ENCODE results near the gene MYO16. TPM values are rescaled to one million over a fixed set of nuclear protein-coding genes. Genes with fewer than 3 reads are reported as not detected.

Gene MYO16
- total RNA-seq, 1 experiment from 2014 or later, result 0.19 TPM

- intact Hi-C loops (cut with micrococcal nuclease; ENCODE audit: unreplicated experiment), result no loop called here
- H3K27ac Mint-ChIP-seq (ENCODE audit: unreplicated experiment), result no peak overlapping the region
- no peaks in the 10 kb centered on the region for H3K36me3 Mint-ChIP-seq (ENCODE audit: insufficient read depth, unreplicated experiment)
- no peak for TF ChIP-seq CTCF (IDR thresholded peaks at IDR 0.05; ENCODE audit: unreplicated experiment)
- H3K27me3 Mint-ChIP-seq (ENCODE audit: unreplicated experiment), result no peaks in the 10 kb centered on the region
- H3K4me3 Mint-ChIP-seq (ENCODE audit: low read depth, unreplicated experiment), result no peak overlapping the region
- CTCF ChIA-PET, result no interaction called here
- no peak for DNase-seq
- no peaks in the 10 kb centered on the region for H3K9me3 Mint-ChIP-seq (ENCODE audit: low read depth, unreplicated experiment)
- H3K4me1 Mint-ChIP-seq (ENCODE audit: low read depth, unreplicated experiment), result no peaks in the 10 kb centered on the region
- BruUV-seq (replicated peaks), result no TSS peak
Measured at GRCh38 chr13:109074853-109075252, 445.4 kb downstream of the MYO16 start.

DNA sequence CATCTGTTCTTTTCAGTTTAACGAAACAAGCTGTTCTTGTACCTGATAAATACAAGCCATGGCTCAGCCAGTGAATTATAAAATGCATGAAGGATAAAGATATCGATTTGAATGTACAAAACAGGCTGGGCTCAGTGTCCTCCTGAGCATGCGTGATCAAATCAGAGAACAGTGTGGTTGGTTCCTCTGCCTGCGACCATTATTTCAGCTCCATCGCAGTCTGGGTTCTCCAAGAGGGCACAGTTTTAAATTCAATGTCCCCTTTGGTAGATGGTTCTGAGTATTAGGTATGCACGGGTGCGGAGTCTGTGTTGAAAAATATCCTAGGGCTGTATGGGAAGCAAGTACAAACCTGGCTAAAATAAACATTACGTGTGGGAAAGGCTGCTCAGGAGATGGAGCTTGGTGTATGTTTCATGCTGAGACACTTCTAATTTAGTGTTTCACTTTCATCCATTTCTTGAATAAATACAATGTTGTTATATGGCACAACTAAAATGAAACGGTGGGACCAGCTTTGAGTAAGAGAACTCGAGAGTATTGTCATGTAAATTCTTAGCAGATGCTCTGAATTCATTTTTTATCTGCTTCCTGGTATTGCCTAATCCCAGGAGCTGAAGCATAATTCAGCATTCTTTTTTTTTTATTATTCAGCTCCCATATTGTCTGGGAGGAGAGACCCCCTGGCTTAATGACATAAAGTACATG lies 458.7 kb downstream of the MYO16 start:
- intact Hi-C loops (cut with micrococcal nuclease; ENCODE audit: unreplicated experiment), result no loop called here
- H3K27ac Mint-ChIP-seq (ENCODE audit: unreplicated experiment), result no peak overlapping the region
- H3K4me3 Mint-ChIP-seq (ENCODE audit: low read depth, unreplicated experiment), result no peak overlapping the region
- H3K27me3 Mint-ChIP-seq (ENCODE audit: unreplicated experiment), result no peaks in the 10 kb centered on the region
- CTCF ChIA-PET, result no interaction called here
- TF ChIP-seq CTCF (IDR thresholded peaks at IDR 0.05; ENCODE audit: unreplicated experiment), result no peak
- H3K4me1 Mint-ChIP-seq (ENCODE audit: low read depth, unreplicated experiment), result no peaks in the 10 kb centered on the region
- H3K9me3 Mint-ChIP-seq (ENCODE audit: low read depth, unreplicated experiment), result no peaks in the 10 kb centered on the region
- DNase-seq, result no peak
- H3K36me3 Mint-ChIP-seq (ENCODE audit: insufficient read depth, unreplicated experiment), result no peaks in the 10 kb centered on the region
- no TSS peak for BruUV-seq (replicated peaks)

DNA sequence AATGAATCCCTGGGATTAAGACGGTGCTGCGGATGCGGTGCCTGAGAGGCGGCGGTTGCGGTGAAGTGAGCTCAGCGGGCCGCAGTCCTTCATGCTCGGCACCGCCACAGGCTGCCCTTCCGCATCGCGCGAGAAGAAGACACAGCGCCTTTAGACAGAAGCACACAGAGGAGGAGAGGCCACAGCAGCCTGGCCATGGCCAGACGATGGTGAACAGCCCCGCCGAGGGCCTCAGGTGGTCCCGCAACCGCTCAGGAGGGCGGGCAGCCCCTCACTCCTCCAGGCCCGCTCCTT lies 459.2 kb downstream of the MYO16 start:
- DNase-seq, result no peak
- Mint-ChIP-seq H3K27me3 (ENCODE audit: unreplicated experiment) (no peaks in the 10 kb centered on the region), H3K4me3 (ENCODE audit: low read depth, unreplicated experiment) (no peak overlapping the region), H3K4me1 (ENCODE audit: low read depth, unreplicated experiment) (no peaks in the 10 kb centered on the region), H3K36me3 (ENCODE audit: insufficient read depth, unreplicated experiment) (no peaks in the 10 kb centered on the region), H3K27ac (ENCODE audit: unreplicated experiment) (no peak overlapping the region), H3K9me3 (ENCODE audit: low read depth, unreplicated experiment) (no peaks in the 10 kb centered on the region)
- no TSS peak for BruUV-seq (replicated peaks)
- intact Hi-C loops (cut with micrococcal nuclease; ENCODE audit: unreplicated experiment), result no loop called here
- CTCF ChIA-PET, result no interaction called here
- no peak for TF ChIP-seq CTCF (IDR thresholded peaks at IDR 0.05; ENCODE audit: unreplicated experiment)

GRCh38 chr13:109090796-109091195 lies 461.4 kb downstream of the MYO16 start:
- no peak for DNase-seq
- no peak overlapping the region for H3K27ac Mint-ChIP-seq (ENCODE audit: unreplicated experiment)
- H3K4me3 Mint-ChIP-seq (ENCODE audit: low read depth, unreplicated experiment), result no peak overlapping the region
- intact Hi-C loops (cut with micrococcal nuclease; ENCODE audit: unreplicated experiment), result no loop called here
- H3K36me3 Mint-ChIP-seq (ENCODE audit: insufficient read depth, unreplicated experiment), result no peaks in the 10 kb centered on the region
- no TSS peak for BruUV-seq (replicated peaks)
- H3K27me3 Mint-ChIP-seq (ENCODE audit: unreplicated experiment), result no peaks in the 10 kb centered on the region
- no peaks in the 10 kb centered on the region for H3K9me3 Mint-ChIP-seq (ENCODE audit: low read depth, unreplicated experiment)
- no peak for TF ChIP-seq CTCF (IDR thresholded peaks at IDR 0.05; ENCODE audit: unreplicated experiment)
- CTCF ChIA-PET, result no interaction called here
- H3K4me1 Mint-ChIP-seq (ENCODE audit: low read depth, unreplicated experiment), result no peaks in the 10 kb centered on the region
